Fibroblast of lung (primary cell): ENCODE measurements around the gene SPATA17.

ENCODE experiments used
- EZH2 ChIP-seq: IDR thresholded peaks from 2 replicates; pipeline ENCODE4 v1.5.1; 2012; ENCODE audit warnings: low read length, control low read depth, mild to moderate bottlenecking; ENCODE audit errors: missing control alignments
- TF ChIP-seq, protein P1 (sequence below), 2 donors: IDR thresholded peaks in 1 of 2; conservative IDR thresholded peaks in 1 of 2; 1 replicate in 1 of 2; 2 replicates in 1 of 2; pipeline ENCODE4 v1.5.1; 2011 to 2012; ENCODE audit warnings: low read length in 2 of 2, control low read depth in 1 of 2, inconsistent platforms in 1 of 2, low read depth in 1 of 2, mild to moderate bottlenecking in 1 of 2

DNA sequence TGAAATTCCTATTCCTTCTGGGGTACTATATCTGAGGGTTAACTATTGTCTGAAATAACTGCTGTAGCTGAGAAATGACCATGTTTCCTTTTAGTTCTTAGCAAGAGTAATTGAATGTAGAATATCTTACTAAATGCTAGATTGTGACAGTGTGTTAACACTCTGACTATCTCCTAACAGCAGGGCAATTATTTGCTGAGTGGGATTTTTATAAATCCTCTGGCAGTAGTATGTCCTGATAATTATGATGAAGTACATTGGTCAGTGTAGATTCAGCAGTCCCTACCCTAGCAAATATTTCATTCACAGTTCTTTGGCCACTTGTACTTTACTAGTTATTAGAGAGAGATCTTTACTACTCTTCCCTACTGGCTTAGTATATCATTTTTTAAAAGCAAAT is 138.6 kb downstream of the SPATA17 start:
- TF ChIP-seq, protein P1, sequence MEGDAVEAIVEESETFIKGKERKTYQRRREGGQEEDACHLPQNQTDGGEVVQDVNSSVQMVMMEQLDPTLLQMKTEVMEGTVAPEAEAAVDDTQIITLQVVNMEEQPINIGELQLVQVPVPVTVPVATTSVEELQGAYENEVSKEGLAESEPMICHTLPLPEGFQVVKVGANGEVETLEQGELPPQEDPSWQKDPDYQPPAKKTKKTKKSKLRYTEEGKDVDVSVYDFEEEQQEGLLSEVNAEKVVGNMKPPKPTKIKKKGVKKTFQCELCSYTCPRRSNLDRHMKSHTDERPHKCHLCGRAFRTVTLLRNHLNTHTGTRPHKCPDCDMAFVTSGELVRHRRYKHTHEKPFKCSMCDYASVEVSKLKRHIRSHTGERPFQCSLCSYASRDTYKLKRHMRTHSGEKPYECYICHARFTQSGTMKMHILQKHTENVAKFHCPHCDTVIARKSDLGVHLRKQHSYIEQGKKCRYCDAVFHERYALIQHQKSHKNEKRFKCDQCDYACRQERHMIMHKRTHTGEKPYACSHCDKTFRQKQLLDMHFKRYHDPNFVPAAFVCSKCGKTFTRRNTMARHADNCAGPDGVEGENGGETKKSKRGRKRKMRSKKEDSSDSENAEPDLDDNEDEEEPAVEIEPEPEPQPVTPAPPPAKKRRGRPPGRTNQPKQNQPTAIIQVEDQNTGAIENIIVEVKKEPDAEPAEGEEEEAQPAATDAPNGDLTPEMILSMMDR (conservative IDR thresholded peaks at IDR 0.05 in 1 of 2, IDR thresholded peaks at IDR 0.05 in 1 of 2; ENCODE audit: low read depth in 1 of 2, low read length in 2 of 2), result no peak
- TF ChIP-seq EZH2, result no peak
